HepG2 (cell line): ENCODE data around the gene ZNF474.

Experiments
- FOXK1 ChIP-seq: sonication (generic); formaldehyde crosslinking; IDR thresholded peaks from 2 replicates; pipeline ENCODE4 v1.4.0; 2020; ENCODE audit warnings: low read depth, missing genetic modification reagents, borderline replicate concordance
- JUN ChIP-seq: sonication (generic); formaldehyde crosslinking; IDR thresholded peaks from 2 replicates; pipeline ENCODE4 v1.4.0; 2020; ENCODE audit warnings: mild to moderate bottlenecking, missing genetic modification reagents
- MBD4 ChIP-seq: IDR thresholded peaks from 2 replicates; pipeline ENCODE4 v1.6.1; 2012; ENCODE audit warnings: low read length, inconsistent platforms, borderline replicate concordance
- PCBP1 ChIP-seq: fragments of 200-400 bp; formaldehyde crosslinking; IDR thresholded peaks from 2 replicates; pipeline ENCODE4 v1.6.1; 2017; ENCODE audit warnings: mild to moderate bottlenecking, low read depth, low read length, borderline replicate concordance
- PHF20 ChIP-seq: sonication (generic); formaldehyde crosslinking; IDR thresholded peaks from 2 replicates; pipeline ENCODE4 v1.5.0; 2020; ENCODE audit warnings: mild to moderate bottlenecking, missing genetic modification reagents
- POLR2AphosphoS5 ChIP-seq: IDR thresholded peaks from 2 replicates; pipeline ENCODE4 v1.6.1; 2012; ENCODE audit warnings: low read depth, low read length
- RFXAP ChIP-seq: sonication (generic); formaldehyde crosslinking; IDR thresholded peaks from 2 replicates; pipeline ENCODE4 v1.4.0; 2020; ENCODE audit warnings: missing genetic modification reagents, borderline replicate concordance
- RNF2 ChIP-seq: fragments of 450-650 bp; conservative IDR thresholded peaks from 2 replicates; pipeline ENCODE4 v1.6.1; 2016; ENCODE audit warnings: low read depth
- ZNF891 ChIP-seq: sonication (generic); formaldehyde crosslinking; IDR thresholded peaks from 2 replicates; pipeline ENCODE4 v1.5.0; 2020; ENCODE audit warnings: mild to moderate bottlenecking, missing genetic modification reagents
- TF ChIP-seq, protein P1 (sequence below): sonication (generic); formaldehyde crosslinking; IDR thresholded peaks from 2 replicates; pipeline ENCODE4 v1.4.0; 2020; ENCODE audit warnings: missing genetic modification reagents
- TF ChIP-seq, protein P2 (sequence below): sonication (generic); formaldehyde crosslinking; IDR thresholded peaks from 2 replicates; pipeline ENCODE4 v1.4.0; 2020; ENCODE audit warnings: mild to moderate bottlenecking, missing genetic modification reagents

DNA sequence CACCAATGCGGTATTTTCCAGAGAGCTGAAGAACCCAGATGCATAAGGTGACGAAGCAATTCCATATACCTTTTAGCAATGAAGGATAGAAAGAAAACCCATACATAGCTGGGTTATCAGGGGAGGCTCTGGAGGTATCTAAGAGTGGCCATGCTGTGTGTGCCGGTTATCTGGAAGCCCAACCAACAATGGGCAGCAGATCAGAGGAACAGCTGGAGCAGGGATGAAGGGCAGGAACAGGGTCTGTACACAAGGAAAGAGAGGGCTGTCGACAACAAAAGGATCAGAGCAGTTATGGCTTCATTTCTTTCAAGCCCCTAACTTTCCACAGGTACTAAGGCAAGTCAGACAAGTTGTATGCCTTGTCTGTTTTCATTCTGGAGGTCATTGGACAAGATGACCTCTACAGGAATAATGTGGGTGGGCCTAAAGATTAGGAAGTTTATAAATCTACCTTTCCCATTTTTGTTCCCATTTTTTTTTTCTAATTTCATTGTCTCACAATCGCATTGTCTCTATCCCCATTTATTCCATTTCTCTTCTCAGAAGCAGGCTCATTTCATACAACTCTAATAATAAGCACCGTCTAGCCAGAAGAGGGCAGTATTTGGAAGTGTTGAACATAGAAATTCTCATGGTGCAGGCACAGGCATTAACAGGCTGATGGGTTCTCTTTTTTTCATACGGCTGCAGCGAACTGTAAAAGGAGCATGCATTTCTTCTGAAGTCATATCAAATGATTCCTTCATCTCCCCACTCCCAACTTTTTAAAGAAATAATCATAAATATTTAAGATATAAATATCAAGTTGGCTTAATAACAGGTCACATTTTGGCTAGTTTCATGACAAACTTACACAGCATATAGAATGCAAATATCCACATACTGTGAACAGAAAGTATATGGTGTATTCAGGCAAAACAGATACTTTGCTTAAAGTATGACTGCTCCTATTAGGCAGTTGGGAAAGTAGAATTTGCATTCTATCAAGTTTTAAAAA is 63.5 kb downstream of the ZNF474 start:
- TF ChIP-seq FOXK1 (no peak), PHF20 (CRISPR knock-in tag) (no peak), ZNF891 (CRISPR knock-in tag) (no peak), JUN (CRISPR knock-in tag) (no peak), PCBP1 (no peak), RNF2 (no peak), MBD4 (no peak), RFXAP (CRISPR knock-in tag) (no peak), POLR2AphosphoS5 (no peak)
- TF ChIP-seq, protein P1, sequence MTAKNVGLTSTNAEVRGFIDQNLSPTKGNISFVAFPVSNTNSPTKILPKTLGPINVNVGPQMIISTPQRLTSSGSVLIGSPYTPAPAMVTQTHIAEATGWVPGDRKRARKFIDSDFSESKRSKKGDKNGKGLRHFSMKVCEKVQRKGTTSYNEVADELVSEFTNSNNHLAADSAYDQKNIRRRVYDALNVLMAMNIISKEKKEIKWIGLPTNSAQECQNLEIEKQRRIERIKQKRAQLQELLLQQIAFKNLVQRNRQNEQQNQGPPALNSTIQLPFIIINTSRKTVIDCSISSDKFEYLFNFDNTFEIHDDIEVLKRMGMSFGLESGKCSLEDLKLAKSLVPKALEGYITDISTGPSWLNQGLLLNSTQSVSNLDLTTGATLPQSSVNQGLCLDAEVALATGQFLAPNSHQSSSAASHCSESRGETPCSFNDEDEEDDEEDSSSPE: no peak
- TF ChIP-seq, protein P2, sequence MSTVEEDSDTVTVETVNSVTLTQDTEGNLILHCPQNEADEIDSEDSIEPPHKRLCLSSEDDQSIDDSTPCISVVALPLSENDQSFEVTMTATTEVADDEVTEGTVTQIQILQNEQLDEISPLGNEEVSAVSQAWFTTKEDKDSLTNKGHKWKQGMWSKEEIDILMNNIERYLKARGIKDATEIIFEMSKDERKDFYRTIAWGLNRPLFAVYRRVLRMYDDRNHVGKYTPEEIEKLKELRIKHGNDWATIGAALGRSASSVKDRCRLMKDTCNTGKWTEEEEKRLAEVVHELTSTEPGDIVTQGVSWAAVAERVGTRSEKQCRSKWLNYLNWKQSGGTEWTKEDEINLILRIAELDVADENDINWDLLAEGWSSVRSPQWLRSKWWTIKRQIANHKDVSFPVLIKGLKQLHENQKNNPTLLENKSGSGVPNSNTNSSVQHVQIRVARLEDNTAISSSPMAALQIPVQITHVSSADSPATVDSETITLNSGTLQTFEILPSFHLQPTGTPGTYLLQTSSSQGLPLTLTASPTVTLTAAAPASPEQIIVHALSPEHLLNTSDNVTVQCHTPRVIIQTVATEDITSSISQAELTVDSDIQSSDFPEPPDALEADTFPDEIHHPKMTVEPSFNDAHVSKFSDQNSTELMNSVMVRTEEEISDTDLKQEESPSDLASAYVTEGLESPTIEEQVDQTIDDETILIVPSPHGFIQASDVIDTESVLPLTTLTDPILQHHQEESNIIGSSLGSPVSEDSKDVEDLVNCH (CRISPR knock-in tag): no peak
